ENCODE data around the gene STPG4.

DNA sequence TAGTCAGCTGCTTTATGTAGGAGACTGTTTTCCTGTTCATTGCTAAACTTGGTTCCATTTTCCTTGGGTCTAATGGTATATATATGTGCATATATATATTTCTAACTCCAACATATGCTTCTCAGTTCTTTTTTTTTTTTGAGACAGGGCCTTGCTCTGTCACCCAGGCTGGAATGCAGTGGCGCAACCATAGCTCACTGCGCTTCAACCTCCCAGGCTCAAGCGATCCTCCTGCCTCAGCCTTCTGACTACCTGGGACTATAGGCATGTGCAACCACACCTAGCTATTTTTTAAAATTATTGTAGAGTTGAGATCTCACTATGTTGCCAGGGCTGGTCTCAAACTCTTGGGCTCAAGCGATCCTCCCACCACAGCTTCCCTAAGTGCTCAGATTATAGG is 22.1 kb downstream of the STPG4 start:
- TF ChIP-seq, protein P1, sequence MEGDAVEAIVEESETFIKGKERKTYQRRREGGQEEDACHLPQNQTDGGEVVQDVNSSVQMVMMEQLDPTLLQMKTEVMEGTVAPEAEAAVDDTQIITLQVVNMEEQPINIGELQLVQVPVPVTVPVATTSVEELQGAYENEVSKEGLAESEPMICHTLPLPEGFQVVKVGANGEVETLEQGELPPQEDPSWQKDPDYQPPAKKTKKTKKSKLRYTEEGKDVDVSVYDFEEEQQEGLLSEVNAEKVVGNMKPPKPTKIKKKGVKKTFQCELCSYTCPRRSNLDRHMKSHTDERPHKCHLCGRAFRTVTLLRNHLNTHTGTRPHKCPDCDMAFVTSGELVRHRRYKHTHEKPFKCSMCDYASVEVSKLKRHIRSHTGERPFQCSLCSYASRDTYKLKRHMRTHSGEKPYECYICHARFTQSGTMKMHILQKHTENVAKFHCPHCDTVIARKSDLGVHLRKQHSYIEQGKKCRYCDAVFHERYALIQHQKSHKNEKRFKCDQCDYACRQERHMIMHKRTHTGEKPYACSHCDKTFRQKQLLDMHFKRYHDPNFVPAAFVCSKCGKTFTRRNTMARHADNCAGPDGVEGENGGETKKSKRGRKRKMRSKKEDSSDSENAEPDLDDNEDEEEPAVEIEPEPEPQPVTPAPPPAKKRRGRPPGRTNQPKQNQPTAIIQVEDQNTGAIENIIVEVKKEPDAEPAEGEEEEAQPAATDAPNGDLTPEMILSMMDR (IDR thresholded peaks at IDR 0.05; ENCODE audit: insufficient read depth, low read depth, low read length) = no peak
- no peak for TF ChIP-seq EZH2 (IDR thresholded peaks at IDR 0.05; ENCODE audit: insufficient read depth, low read length)

Data from astrocyte (in vitro differentiated cells and primary cell).